A549 (cell line): ENCODE data around the gene KRT35. TPM values are rescaled to one million over a fixed set of nuclear protein-coding genes. Genes with fewer than 3 reads are reported as not detected.

ENCODE experiments used
- ATAC-seq, 2 experiments: fragments of 200-7000 bp in 1 of 2; fragments of >200 bp in 1 of 2; cut with Nextera tagmentation in 1 of 2; cut with Tn5 transposase in 1 of 2; 3 replicates each; pipeline versions ENCODE4 v1.8.0 to v1.9.1; 2018 to 2020; ENCODE audit warnings: mild to moderate bottlenecking in 1 of 2, moderate library complexity in 1 of 2
- CTCF ChIA-PET: fragments of 300-600 bp; sonication (Branson Sonifier 250); formaldehyde crosslinking; extraction: SDS; loops from one replicate; lab custom pipeline; 2021; ENCODE audit warnings: antibody characterized with exemption, inconsistent platforms; lab: Yijun Ruan, JAX
- POLR2A ChIA-PET: fragments of 350-600 bp; formaldehyde crosslinking; extraction: SDS; loops from one replicate; lab custom pipeline; 2021; ENCODE audit warnings: antibody characterized with exemption, inconsistent platforms; lab: Yijun Ruan, JAX
- DNase-seq, 2 experiments: peaks; one replicate each; pipeline versions ENCODE4 v3.0.0 to v3.0.0-alpha.2; 2011 to 2016; ENCODE audit warnings: low read depth in 1 of 2, low spot score in 1 of 2
- FAIRE-seq: peaks from 2 replicates; lab custom pipeline; 2011; peaks lifted over from hg19 to GRCh38; lab: Jason Lieb, UNC
- H3K27ac ChIP-seq, 2 experiments: fragments of >200 bp; sonication (Bioruptor Twin); formaldehyde crosslinking; 3 replicates each; pipeline ENCODE4 v1.5.1; 2016 to 2017
- H3K4me1 ChIP-seq: fragments of >200 bp; sonication (Bioruptor Twin); formaldehyde crosslinking; 3 replicates; pipeline ENCODE4 v1.6.1; 2016
- H3K4me2 ChIP-seq: fragments of >200 bp; sonication (Bioruptor Twin); formaldehyde crosslinking; 3 replicates; pipeline ENCODE4 v1.6.1; 2016
- H3K4me3 ChIP-seq: fragments of >200 bp; sonication (Bioruptor Twin); formaldehyde crosslinking; 3 replicates; pipeline ENCODE4 v1.5.1; 2016
- H3K9me3 ChIP-seq: fragments of >200 bp; sonication (Bioruptor Twin); formaldehyde crosslinking; 3 replicates; pipeline ENCODE4 v1.6.1; 2016
- CBX8 ChIP-seq: fragments of 200-600 bp; sonication (generic); IDR thresholded peaks from 2 replicates; pipeline ENCODE4 v1.6.1; 2016
- CHD4 ChIP-seq: fragments of 200-600 bp; sonication (generic); IDR thresholded peaks from 2 replicates; pipeline ENCODE4 v1.6.1; 2016; ENCODE audit warnings: antibody characterized with exemption, mild to moderate bottlenecking, borderline replicate concordance
- ELK1 ChIP-seq: fragments of 150-350 bp; IDR thresholded peaks from 2 replicates; pipeline ENCODE4 v1.6.1; 2014; ENCODE audit warnings: low read depth, mild to moderate bottlenecking, low read length
- EP300 ChIP-seq, 2 experiments: fragments of >200 bp; sonication (Bioruptor Twin); formaldehyde crosslinking; IDR thresholded peaks; 2 replicates in 1 of 2; 3 replicates in 1 of 2; pipeline ENCODE4 v1.6.1; 2016 to 2017
- ESRRA ChIP-seq: fragments of 150-350 bp; IDR thresholded peaks from 2 replicates; pipeline ENCODE4 v1.6.1; 2014; ENCODE audit warnings: mild to moderate bottlenecking, low read length, borderline replicate concordance
- FOSL2 ChIP-seq, 2 experiments: fragments of 450-650 bp in 1 of 2; fragments of >200 bp in 1 of 2; sonication (Bioruptor Twin) in 1 of 2; formaldehyde crosslinking; IDR thresholded peaks; 2 replicates each; pipeline versions ENCODE4 v1.5.0 to v1.6.1; 2016 to 2020; ENCODE audit warnings: mild to moderate bottlenecking in 1 of 2, moderate library complexity in 1 of 2
- GATA3 ChIP-seq: IDR thresholded peaks from 2 replicates; pipeline ENCODE4 v1.6.1; 2012; ENCODE audit warnings: borderline replicate concordance
- HOXB13 ChIP-seq: fragments of 250-450 bp; sonication (Bioruptor Pico); IDR thresholded peaks from 2 replicates; pipeline ENCODE4 v1.5.0; 2020; ENCODE audit warnings: low read depth, mild to moderate bottlenecking, moderate library complexity
- JUN ChIP-seq, 2 experiments: fragments of >200 bp; sonication (Bioruptor Twin); formaldehyde crosslinking; IDR thresholded peaks; 2 replicates in 1 of 2; 3 replicates in 1 of 2; pipeline ENCODE4 v1.6.1; 2016 to 2017
- JUNB ChIP-seq: fragments of >200 bp; sonication (Bioruptor Twin); formaldehyde crosslinking; IDR thresholded peaks from 2 replicates; pipeline ENCODE4 v1.6.1; 2016
- KDM5A ChIP-seq: fragments of 200-600 bp; sonication (generic); IDR thresholded peaks from 2 replicates; pipeline ENCODE4 v1.6.1; 2016; ENCODE audit warnings: antibody characterized with exemption, mild to moderate bottlenecking
- MAX ChIP-seq: IDR thresholded peaks from 2 replicates; pipeline ENCODE4 v1.6.1; 2012
- MAZ ChIP-seq: fragments of 150-350 bp; IDR thresholded peaks from 2 replicates; pipeline ENCODE4 v1.6.1; 2014; ENCODE audit warnings: antibody characterized with exemption, low read depth, low read length, borderline replicate concordance
- POLR2A ChIP-seq: IDR thresholded peaks from 2 replicates; pipeline ENCODE4 v1.6.1; 2012; ENCODE audit warnings: mild to moderate bottlenecking, low read length
- RAD21 ChIP-seq, 2 experiments: fragments of >200 bp in 1 of 2; sonication (Bioruptor Twin) in 1 of 2; formaldehyde crosslinking in 1 of 2; IDR thresholded peaks in 1 of 2; conservative IDR thresholded peaks in 1 of 2; 2 replicates in 1 of 2; 3 replicates in 1 of 2; pipeline ENCODE4 v1.6.1; 2012 to 2018; ENCODE audit warnings: inconsistent platforms in 1 of 2
- REST ChIP-seq: fragments of 200-600 bp; sonication (generic); IDR thresholded peaks from 2 replicates; pipeline ENCODE4 v1.6.1; 2016; ENCODE audit warnings: antibody characterized with exemption, mild to moderate bottlenecking, moderate library complexity
- RFX5 ChIP-seq: fragments of 450-650 bp; IDR thresholded peaks from 2 replicates; pipeline ENCODE4 v1.7.1; 2014; ENCODE audit warnings: antibody characterized with exemption, mild to moderate bottlenecking, moderate library complexity
- RNF2 ChIP-seq: fragments of 200-600 bp; sonication (generic); IDR thresholded peaks from 2 replicates; pipeline ENCODE4 v1.6.1; 2016; ENCODE audit warnings: low read depth, mild to moderate bottlenecking, antibody characterized with exemption, moderate library complexity, borderline replicate concordance
- ZFP36 ChIP-seq: fragments of 450-650 bp; IDR thresholded peaks from 2 replicates; pipeline ENCODE4 v1.6.1; 2014; ENCODE audit warnings: borderline replicate concordance; ENCODE audit not compliant: partially characterized antibody
- ZNF302 ChIP-seq: fragments of 250-450 bp; sonication (Bioruptor Pico); IDR thresholded peaks from 2 replicates; pipeline ENCODE4 v1.9.0; 2021; ENCODE audit warnings: inconsistent platforms, mild to moderate bottlenecking, moderate library complexity
- WGBS: methylation state at CpG from one replicate; pipeline ENCODE4 v1.1.6; 2017; ENCODE audit errors: missing lambda C conversion rate; 5-methylcytosine and 5-hydroxymethylcytosine counted together
- polyA minus RNA-seq: library from RNA; depleted of rRNA, polyadenylated mRNA; stranded (reverse); fragments of >200 nt; gene quantifications from 2 replicates; pipeline ENCODE4 v1.2.3, GENCODE V29; 2011; rRNA and poly(A)+ RNA removed
- polyA plus RNA-seq, 4 experiments: library from polyadenylated mRNA; depleted of rRNA in 3 of 4; stranded (reverse); fragments of >200 nt; fragmentation: RNase III in 1 of 4; extraction: RNeasy Plus Mini Kit Qiagen cat#74134 plus additional on column Dnase treatment in 1 of 4; gene quantifications; 2 replicates in 3 of 4; 3 replicates in 1 of 4; pipeline ENCODE4 v1.2.3, GENCODE V29; 2011 to 2017

KRT35 gene
- polyA plus RNA-seq (2011; rRNA removed): not detected in 2 replicates
- polyA plus RNA-seq (2012; cell fraction: cytosol; rRNA removed): not detected in 2 replicates
- polyA plus RNA-seq (2012; cell fraction: nucleus; rRNA removed): not detected in 2 replicates
- polyA plus RNA-seq (2017; fragmentation: RNase III; extraction: RNeasy Plus Mini Kit Qiagen cat#74134 plus additional on column Dnase treatment): not detected in 3 replicates
- not detected in 2 replicates for polyA minus RNA-seq

GRCh38 chr17:41481036-41481435 lies at the start of gene KRT35:
TSS of gene KRT35 (minus strand) at chr17:41481151. CDS start at chr17:41481097, 54 bp downstream.
- TF ChIP-seq RFX5: no peak
- no peak for TF ChIP-seq HOXB13 (CRISPR knock-in tag)
- TF ChIP-seq KDM5A: no peak
- TF ChIP-seq RAD21 (conservative IDR thresholded peaks at IDR 0.05 in 1 of 2, IDR thresholded peaks at IDR 0.05 in 1 of 2): no peak
- TF ChIP-seq ELK1: no peak
- TF ChIP-seq EP300 (IDR thresholded peaks at IDR 0.05): no peak
- no peak for TF ChIP-seq RNF2
- TF ChIP-seq CHD4: no peak
- no peak for TF ChIP-seq MAZ
- no peak for TF ChIP-seq CBX8
- TF ChIP-seq ZNF302: no peak
- no peak for TF ChIP-seq ESRRA
- no peak for TF ChIP-seq REST
- TF ChIP-seq, all 56 proteins: peak for 0
- Histone ChIP-seq H3K9me3 (no peaks in the 10 kb centered on the region), H3K4me2 (no peak within 1 kb of the TSS), H3K27ac (no peak within 1 kb of the TSS), H3K4me3 (no peak within 1 kb of the TSS), H3K4me1 (no peaks in the 10 kb centered on the region)
- ChIA-PET POLR2A (no interaction called here), CTCF (interaction anchor here (1.2 to 3.8 kb wide), 4 partner anchors 9 to 98 kb away, joined by 4 to 20 read pairs (median 5); partner anchors contain the start of gene KRT36)
- DNase-seq (no peak), ATAC-seq (no peak), FAIRE-seq (no peak)
- 84% methylated on average over 2 of the region's 2 CpGs for WGBS

GRCh38 chr17:41530062-41531048 lies 49.4 kb upstream of the KRT35 start:
- DNase-seq (peak; percentile 85 to 89), ATAC-seq (peak; percentile 82 to 95)
- H3K4me3 ChIP-seq: no peak overlapping the region
- ChIA-PET POLR2A (interaction anchor here (0.5 to 1.3 kb wide), 4 partner anchors 12 to 158 kb away, joined by 3 to 10 read pairs (median 4); partner anchors contain the start of gene KRT13), CTCF (interaction anchor here (0.6 to 6.9 kb wide), 12 partner anchors 9 to 621 kb away, joined by 3 to 101 read pairs (median 3); partner anchors contain the start of genes KRT13, KRT15 and KRTAP4-5)
- whole genome bisulfite sequencing: 36% methylated on average over 8 of the region's 8 CpGs
- peaks cover 29% of the 10 kb centered on the region for H3K4me1 ChIP-seq
- TF ChIP-seq KDM5A (no peak), POLR2A (no peak; the same call in 1 of the 2 replicates), JUN (IDR thresholded peaks at IDR 0.05) (0 out of 5 replicates have a peak, but pooled peaks of 1 of the 2 experiments have one; percentile 26), ESRRA (no peak), RFX5 (peak; percentile 86), FOSL2 (IDR thresholded peaks at IDR 0.05) (0 out of 2 replicates have a peak, but pooled peaks have one; percentile 26), FOSL2 (CRISPR knock-in tag; IDR thresholded peaks at IDR 0.05) (peak; percentile 81), GATA3 (peak; percentile 89), ZFP36 (no peak), MAX (peak; percentile 39; the same call in 1 of the 2 replicates), JUNB (peak; percentile 47; the same call in 1 of the 2 replicates)
- TF ChIP-seq, all 56 proteins: peak for 6
- peak; percentile 85 for FAIRE-seq
- H3K4me2 ChIP-seq: peak overlapping the region; percentile 46
- H3K9me3 ChIP-seq: no peaks in the 10 kb centered on the region
- peak overlapping the region; percentile 59 to 83 for H3K27ac ChIP-seq
